SIG-M5 treated with dmso at 0.1 percent for 504 hours (cell line): ENCODE data around the gene GAS2.

Experiments
- DNase-seq: peaks from one replicate; lab custom pipeline; 2025; ENCODE audit not compliant: unreplicated experiment; lab: John Stamatoyannopoulos, UW

GAS2 gene

DNA sequence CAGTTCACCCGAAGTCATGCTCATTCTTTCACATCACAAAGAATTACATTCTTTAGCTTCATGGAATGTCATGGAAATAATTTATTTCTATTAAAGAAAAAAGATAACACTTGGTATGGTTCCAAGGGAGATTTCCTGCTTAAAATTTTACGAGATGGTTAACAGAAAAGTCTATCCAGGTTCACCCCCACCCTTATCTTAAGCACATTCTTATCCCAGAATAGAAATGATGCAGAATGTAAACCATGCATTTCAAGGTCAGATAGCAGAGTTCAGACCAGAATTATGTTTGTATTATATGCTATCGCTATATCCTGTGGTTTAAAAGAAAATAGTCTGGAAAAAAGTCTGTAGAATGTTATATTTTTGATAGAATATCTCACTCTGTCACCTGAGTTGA, 58.7 kb downstream of the GAS2 start:
- DNase-seq = no peak

DNA sequence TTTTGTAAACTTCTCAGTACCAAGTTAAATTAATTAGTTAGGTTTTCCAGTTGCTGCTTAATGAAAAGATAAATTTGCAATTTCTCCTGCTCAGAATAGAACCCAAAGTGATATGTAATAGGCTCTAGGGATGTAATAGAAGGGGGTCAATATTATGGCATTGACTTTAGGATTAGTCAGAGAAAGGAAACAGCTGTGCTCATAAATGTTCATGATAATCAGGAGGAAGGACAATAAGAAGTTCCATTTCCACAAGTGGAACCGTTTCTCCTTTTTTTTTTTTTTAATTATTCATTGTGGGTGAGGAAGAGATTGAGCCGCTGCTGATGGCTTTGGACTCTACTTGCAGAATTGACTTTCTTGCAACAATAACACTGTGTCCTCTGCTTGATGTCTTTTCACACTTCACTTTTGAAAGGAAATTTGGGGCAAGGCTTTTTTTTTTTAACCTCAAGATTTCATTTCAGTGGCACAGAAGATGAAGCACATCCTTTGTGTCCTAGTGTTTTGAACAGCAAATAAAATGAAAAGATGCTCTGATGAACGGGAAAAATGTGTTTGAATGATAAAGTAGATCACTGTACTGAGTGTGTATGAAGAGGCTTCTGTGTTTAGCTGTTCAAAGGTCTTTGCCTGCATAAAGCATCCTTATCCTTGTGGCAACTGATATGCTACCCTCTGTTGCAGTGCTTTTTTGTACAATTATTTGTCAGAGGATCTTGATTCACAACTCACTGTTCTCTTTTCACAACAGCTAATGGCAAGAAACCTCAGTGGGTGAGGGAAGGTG, 62.4 kb downstream of the GAS2 start:
- DNase-seq = no peak

DNA sequence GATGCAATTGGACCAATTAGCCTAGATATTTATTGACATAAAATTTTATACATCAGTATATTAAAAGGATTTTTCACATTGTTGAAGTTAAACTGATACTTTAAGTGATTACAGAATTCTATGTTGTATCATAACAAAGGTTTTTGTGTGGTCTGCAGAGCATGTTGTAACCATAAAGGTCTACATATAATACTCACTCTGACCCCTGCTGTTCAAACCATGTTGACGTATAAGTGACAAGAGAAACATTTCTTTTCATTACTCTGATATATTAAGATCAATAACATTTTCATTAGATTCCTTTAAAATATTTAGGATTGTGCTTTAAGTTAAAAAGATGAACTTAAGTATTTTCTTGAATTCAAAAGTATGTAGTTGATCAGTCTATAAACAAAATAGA, 63.9 kb downstream of the GAS2 start:
- DNase-seq = peak; percentile 0

DNA sequence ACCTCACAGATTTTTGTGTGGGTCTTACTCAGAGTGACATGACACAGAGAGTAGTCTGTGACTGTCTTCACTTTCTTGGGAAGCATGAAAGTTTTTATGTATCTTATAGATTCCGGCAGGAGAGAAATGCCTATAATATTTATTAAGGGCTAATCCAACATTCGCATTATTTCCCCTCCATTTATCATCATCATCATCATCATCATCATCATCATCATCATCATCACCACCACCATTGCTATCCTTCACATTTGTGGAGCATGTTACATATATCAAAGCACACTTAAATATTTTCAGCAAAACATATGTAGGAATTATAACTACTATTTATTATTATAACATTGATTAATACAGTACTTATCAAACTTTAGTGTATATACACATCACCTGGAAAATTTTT, 66.2 kb downstream of the GAS2 start:
- DNase-seq = no peak

DNA sequence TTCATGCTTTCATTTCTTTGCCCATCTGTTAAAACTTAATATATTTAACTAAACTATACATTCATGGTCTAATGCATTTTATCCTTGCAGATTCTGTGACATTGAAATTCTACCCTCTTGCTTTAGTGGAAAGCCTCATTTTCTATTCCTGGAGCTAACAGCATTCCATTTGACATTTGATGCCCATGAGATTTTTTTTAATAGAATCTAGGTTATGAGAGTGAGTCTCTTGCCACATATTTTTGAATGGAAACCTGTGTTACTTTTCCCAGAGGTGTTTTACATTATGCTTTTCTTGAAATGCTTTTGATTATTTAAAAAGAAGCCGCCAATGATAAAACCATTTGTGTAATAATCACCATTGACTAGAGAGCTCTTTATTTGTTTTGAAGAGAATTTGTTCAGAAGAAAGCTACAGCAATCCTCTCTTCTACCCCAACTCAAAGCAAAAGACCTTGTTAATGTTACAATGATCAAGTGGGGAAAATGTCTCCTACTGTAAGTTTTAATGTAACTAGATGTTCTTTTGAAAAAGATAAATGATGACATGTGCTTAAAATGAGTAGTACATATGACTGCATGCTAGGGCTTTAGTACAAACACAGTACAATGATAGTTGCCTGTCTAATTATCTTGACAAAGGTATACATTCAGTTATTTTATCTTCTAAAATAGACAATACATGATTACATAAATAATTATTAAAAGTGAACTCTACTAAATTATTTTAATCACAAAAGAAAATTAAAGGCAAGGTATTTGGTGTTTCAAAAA, 67.3 kb downstream of the GAS2 start:
- no peak for DNase-seq

DNA sequence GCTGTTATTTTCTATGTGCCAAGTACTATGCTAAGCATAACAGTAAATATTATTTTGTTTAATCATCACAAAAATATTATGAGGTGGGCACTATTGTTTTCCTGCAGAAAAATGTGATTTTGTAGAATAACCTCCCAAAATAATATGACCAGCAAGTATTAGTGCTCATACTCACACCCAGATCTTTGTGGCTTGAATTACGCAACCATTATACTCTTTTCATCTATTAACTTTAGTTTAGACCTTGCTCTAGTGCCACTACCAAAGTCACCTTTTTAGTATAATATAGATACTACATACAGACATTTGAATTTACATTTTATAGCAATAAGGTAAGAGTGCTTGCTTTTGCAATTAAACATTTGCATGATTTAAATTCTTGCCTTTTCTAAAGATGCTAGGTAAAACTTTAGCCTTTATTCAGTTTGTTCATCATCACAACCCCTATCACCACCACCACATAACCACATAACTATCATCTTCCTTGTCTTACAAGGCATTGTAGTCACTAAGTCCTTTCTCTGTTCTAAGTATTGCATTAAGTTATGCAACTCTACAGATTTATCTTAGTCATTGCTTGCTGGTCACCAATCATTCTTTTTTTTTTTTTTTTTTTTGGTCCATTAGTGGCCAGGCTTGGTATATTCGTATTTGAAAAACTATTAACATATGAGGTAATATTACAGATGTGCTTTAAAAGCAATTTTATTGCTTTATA, 68.4 kb downstream of the GAS2 start:
- DNase-seq = peak; percentile 0

DNA sequence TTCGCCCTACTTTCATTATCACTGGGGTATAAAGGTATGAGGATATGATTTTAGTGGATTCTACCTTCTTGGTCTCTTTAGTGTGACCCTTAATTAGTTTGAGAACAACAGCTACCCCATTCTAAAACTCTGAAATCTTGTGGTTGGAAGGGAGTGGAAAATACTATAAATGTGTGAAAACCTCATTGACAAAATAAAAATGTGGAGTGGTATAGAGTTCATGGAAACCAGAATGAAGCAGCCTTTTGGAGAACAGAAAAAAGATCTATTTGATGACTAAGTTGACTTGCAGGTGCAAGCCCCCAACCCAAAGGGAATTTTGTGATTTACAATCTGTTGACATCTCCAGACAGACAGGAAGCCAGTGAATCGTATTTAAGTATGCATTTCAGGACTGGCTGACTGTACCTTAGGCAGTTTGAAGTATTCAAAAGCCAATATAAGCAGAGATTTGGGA, 75.8 kb downstream of the GAS2 start:
- DNase-seq = no peak

DNA sequence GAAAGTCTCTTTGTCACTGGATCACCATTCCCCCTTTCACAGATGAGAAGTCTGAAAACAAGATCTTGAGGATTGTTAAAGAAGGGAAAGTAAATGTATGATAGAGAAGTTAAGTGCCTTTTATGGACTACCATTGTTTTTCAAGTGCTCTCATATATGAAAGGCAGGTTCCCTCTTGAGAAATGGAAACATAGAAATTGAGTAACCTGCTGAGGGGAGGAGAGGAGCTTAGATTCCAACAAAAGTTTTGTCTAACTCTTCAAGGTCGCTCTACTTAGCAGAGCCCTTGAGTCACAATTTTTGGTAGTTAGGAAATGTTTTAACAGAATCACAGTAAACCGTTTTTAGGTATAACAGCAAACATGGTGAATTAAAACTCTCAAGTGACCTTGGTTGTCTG, 83.1 kb downstream of the GAS2 start:
- DNase-seq = no peak

DNA sequence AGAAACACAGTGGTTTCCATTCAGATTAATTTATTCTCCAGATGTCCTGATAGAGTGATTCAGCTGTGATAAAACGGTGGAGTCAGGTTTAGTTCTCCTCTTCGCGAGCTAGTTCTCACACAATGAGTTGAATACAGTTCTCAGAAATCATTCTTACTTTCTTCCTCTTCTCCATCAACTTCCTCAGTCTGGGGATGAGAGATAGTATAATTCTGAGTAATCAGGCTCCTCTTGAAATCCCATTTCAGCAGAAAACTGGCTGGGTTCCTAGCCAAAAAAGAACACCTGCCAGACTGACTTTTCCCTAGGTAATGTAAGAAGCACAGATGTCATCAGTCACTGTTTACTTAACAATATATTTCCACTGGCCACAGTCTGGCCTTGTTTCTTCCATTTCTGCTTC, 86.5 kb downstream of the GAS2 start:
- no peak for DNase-seq

DNA sequence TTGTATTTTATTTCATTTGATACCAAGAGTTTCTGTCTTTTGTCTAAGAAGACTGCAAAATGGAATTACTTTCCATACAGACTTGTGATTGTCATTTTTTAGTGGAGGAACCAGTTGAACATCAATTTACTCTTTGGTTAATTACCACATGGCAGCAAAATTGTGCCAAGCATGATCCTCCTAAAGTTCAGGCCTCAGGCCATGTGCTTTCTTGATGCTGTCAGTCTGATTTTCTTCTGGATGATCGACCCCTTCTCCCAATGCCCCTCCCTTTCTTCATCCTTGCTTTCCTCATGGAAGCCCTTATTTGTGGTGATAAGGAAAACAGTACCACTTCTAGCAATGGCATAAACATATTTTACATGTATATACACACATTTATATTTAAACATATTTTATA, 87.0 kb downstream of the GAS2 start:
- no peak for DNase-seq

DNA sequence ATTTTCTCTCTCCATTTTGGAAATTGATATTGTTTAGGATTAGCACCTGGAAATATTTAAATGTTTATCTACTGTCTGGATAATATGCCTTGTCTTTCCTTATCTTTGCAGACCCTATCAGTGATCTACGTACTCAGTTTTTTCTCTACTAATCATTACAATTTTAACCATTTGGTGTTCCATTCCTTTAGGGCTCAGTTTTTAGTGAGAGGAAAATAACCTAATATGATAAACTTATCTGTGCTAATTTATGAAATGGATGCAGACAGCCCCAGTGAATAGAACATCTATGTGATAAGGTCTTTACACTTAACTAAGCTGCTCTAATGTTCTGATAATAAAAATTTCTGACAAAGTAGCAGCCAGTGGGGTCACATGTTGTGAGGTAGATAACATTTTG, 94.7 kb downstream of the GAS2 start:
- no peak for DNase-seq

DNA sequence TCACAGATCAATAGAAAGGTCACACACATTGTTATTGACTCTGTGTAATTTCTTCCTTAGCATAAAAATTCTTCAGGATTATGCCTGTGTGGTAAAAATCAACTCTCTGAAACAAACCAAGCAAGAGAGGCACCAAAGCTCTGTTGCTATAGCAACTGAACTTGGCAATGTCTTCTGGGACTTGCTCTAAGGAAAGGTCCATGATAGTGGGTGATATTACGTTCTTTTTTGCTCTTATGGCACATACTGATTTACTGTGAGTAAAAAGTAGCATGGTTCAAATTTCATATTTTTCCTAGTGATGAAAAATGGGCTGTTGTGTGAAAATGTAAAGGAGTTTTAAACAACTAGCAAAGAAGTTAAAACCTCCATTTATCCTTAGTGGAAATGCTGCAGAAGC, 96.8 kb downstream of the GAS2 start:
- DNase-seq = no peak

DNA sequence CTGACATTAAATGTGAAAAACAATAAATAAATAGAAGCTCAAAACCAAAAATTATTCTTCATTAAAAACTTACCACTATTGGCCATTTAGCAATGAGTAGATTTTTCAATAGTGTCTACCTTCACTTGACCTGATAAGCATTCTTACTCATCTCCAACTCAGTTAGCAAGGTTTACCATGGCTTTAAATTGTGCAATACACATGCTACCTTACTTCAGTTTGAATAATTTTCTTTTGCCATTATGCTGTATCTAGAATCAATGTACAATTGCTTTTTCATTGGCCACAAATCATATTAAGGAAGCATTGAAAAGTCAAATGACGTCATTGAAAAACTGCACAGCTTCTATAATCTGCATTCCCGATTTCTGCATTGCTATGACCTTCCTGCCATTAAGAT, 98.3 kb downstream of the GAS2 start:
- no peak for DNase-seq

DNA sequence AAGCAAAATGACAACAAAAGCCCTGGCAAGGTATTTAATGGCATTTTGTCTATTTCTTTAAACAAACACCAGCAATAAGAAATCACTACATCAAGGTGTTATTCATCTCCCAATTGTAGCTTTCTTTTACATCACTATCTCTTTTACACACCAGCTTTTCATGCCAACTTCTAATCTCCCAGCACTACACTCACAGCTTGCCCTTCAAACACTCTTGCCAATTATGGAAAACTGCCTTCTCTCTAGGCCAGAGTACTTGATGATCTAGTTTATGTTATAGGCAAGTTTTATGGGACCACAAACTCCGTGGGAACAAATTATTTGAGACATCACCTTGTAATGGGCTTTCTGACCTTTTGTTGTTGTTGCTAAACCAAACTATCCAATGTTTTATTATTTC, 101.9 kb downstream of the GAS2 start:
- no peak for DNase-seq

DNA sequence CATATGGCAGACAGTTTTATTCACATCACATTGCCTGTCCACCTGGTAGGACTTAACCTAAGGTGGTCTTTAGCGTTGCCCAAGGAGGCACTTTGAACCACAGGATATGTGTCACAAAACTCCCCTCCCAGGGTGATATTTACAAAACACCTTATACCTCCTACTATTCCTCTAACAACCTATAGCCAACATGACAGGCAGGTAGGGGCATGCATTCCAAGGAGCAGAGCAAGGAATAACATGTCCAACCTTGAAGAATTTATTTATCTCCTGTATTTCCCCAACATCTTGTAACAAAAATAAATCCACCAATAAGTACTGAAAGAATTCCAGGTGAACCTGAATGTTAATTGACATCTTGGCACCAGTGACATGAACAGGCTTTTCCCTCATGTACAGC, 102.7 kb downstream of the GAS2 start:
- DNase-seq = no peak

DNA sequence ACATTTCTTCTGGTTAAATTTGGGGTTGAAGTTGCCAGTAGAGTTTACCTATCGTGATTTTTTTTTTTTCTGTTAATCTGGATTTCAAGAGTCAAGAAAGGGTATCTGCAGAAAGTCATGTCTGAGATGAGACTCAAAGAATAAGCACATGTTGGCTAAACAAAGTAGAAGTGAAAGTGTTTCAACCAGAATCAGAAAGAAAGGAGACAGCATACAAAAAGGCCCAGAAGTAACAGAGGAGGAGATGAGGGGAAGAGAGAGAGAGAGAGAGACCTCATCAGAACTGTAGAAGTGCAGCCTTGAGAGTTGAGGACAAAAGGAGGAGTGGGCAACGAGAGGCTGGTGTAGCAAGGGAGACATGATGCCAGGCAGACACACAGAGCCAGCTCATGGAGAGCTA, 108.3 kb downstream of the GAS2 start:
- no peak for DNase-seq

DNA sequence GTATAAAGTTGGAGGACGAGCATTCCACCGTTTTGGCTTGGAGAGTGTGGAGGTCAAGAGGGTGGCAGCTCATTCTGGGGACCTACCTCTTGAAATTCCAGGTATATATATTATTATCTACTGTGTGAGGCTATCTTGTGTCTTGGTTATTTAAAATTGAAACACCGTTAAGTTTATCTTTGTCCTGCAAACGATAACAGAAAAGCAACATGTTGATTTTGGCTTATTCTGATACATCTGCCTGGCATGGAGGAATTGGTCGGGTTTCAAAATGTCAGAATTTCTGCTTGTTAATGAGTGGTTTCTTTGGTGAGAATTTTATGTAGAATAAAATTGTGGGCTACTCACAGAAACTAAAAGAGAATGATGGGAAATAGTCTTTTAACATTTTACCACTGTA, 108.8 kb downstream of the GAS2 start:
- no peak for DNase-seq

DNA sequence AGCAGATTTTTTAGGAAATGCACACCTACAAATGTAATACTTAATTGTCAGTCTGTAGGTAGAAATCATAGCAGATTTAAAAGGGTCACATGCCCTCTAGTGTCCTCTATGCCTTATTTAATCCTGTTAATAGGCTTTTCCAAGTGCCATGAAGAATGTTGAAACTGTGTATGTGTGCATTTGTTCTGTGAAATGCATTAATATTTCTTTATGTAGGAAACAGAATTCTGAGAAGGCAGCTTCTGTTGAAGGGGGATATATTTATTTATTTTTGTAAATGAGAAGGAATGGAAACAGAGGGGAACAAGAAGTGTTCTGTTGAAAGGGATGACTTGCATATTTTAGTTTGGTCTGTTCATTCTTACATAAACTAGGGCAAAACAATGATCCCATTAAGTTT, 112.2 kb downstream of the GAS2 start:
- peak; percentile 1 for DNase-seq

DNA sequence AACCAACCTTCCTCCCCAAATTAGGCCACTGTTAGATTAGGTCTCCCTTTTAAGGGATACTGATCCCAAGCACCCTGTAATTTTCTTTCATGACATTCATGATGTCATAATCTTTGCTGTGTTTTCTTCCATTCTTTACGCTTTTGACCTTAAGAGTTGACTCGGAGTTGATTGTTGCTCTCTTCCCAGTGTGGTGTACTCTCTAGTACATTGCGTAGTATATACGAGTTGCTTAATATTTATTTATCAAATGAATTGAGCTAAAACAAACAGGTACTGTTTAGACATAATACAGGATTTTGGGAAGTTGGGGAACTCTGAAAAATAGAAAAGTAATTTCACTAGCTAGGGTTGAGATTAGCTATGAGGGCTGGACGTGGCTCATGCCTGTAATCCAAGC, 113.4 kb downstream of the GAS2 start:
- DNase-seq = no peak

DNA sequence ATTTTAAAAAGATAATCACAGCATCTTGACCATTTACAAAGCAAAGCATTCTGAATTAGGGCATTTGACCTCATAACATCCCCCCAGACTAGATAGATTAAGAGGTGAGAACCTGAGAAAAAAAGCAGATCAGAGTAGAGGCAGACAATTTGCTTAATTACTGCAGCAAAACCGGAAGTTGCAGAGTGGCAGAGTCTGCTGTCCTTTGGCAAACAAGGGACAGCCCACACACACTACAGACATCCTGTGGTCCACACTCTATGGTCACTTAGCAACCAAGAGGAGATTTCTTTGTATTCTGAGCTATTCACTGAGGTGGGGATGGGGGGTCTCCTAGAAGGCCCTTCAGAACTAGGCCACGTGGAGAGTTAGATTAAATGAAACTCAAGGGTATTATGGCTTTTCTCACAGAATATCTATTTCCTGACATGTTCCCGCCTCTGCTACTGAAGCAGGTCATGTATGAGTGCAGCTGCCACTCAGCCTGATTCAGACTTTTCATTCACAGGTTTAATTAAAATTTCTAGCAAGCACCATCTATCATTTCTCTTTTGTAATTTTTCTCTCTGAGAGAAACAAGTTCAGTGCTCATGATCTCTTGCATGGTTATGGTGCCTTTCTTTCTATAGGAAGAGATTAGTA, 114.7 kb downstream of the GAS2 start:
- no peak for DNase-seq

DNA sequence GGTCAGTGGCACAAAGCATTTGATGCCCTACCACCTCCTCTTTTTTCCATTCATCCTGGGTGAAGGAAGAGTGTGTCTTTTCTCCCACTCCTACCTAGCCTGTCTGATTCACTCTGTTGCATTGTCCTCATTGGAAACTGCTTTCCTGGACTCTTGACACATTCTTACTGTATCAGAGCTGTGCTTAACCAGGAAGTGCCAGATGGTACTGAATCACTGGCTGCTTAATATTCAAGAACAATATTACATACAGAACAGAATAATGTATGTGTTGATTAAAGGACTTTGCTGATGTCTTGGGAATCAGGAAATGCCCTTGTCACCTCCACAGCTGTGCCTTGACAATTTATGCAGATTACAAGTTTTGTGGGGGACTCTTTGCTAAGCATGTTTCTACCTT, 118.8 kb downstream of the GAS2 start:
- DNase-seq = no peak
